ENCODE measurements around the gene FNBP1.
"Not testable (repeated sequence)": the region's sequence is repeated elsewhere in the genome, so short reads cannot be mapped to it uniquely, and the experiment has no call there.

Gene FNBP1

GRCh38 chr9:129989740-129990139 lies 53.2 kb downstream of the FNBP1 start:
- no peak for DNase-seq

GRCh38 chr9:129989362-129989708 lies 53.7 kb downstream of the FNBP1 start:
- DNase-seq, result no peak

- DNase-seq, result no peak
Measured at GRCh38 chr9:129988607-129989361, 54.2 kb downstream of the FNBP1 start.

GRCh38 chr9:129987941-129988340 lies 55.0 kb downstream of the FNBP1 start:
- DNase-seq, result no peak

- DNase-seq, result no peak
Measured at GRCh38 chr9:129987047-129987446, 55.9 kb downstream of the FNBP1 start.

- not testable (repeated sequence) for DNase-seq
Measured at GRCh38 chr9:129984589-129984988, 58.4 kb downstream of the FNBP1 start.

- DNase-seq, result no peak
Measured at GRCh38 chr9:129983891-129984290, 59.1 kb downstream of the FNBP1 start.

GRCh38 chr9:129981180-129981907 lies 61.6 kb downstream of the FNBP1 start:
- DNase-seq, result no peak

- DNase-seq, result not testable (repeated sequence)
Measured at GRCh38 chr9:129980224-129980623, 62.8 kb downstream of the FNBP1 start.

- no peak for DNase-seq
Measured at GRCh38 chr9:129979071-129979745, 63.8 kb downstream of the FNBP1 start.

- DNase-seq, result no peak
Measured at GRCh38 chr9:129972816-129973215, 70.2 kb downstream of the FNBP1 start.

- no peak for DNase-seq
Measured at GRCh38 chr9:129968690-129969485, 74.1 kb downstream of the FNBP1 start.

- DNase-seq, result no peak
Measured at GRCh38 chr9:129964901-129965734, 77.9 kb downstream of the FNBP1 start.

GRCh38 chr9:129962889-129963703 lies 79.9 kb downstream of the FNBP1 start:
- no peak for DNase-seq

GRCh38 chr9:129962451-129962864 lies 80.5 kb downstream of the FNBP1 start:
- DNase-seq, result no peak

- DNase-seq, result no peak
Measured at GRCh38 chr9:129958796-129959195, 84.2 kb downstream of the FNBP1 start.

GRCh38 chr9:129954868-129955550 lies 88.0 kb downstream of the FNBP1 start:
- no peak for DNase-seq

GRCh38 chr9:129953736-129954135 lies 89.3 kb downstream of the FNBP1 start:
- no peak for DNase-seq

- DNase-seq, result no peak
Measured at GRCh38 chr9:129952337-129952736, 90.7 kb downstream of the FNBP1 start.

- no peak for DNase-seq
Measured at GRCh38 chr9:129949821-129950220, 93.2 kb downstream of the FNBP1 start.

GRCh38 chr9:129948626-129949025 lies 94.4 kb downstream of the FNBP1 start:
- not testable (repeated sequence) for DNase-seq
